Calu3 (cell line): ENCODE results near the gene ORAI3. TPM values are rescaled to one million over a fixed set of nuclear protein-coding genes. Genes with fewer than 3 reads are reported as not detected.

ENCODE experiments used
- BruUV-seq: library from RNA; stranded (reverse); fragments of 400-500 nt; replicated peaks from 2 replicates; lab custom pipeline; 2021; lab: Mats Ljungman, UMichigan
- CTCF ChIA-PET: fragments of 300-600 bp; sonication (Branson Sonifier 250); formaldehyde crosslinking; loops from one replicate; lab custom pipeline; 2022; ENCODE audit warnings: antibody characterized with exemption; lab: Charles Lee
- DNase-seq: peaks from one replicate; pipeline ENCODE4 v3.0.0; 2022
- H3K27ac Mint-ChIP-seq: one replicate; pipeline ENCODE4 v1.8.0; 2022; ENCODE audit warnings: mixed read lengths; ENCODE audit not compliant: unreplicated experiment
- H3K27me3 Mint-ChIP-seq: one replicate; pipeline ENCODE4 v1.8.0; 2022; ENCODE audit warnings: mixed read lengths; ENCODE audit not compliant: unreplicated experiment
- H3K36me3 Mint-ChIP-seq: one replicate; pipeline ENCODE4 v1.8.0; 2022; ENCODE audit warnings: mild to moderate bottlenecking, moderate library complexity, mixed read lengths; ENCODE audit not compliant: insufficient read depth, unreplicated experiment
- H3K4me1 Mint-ChIP-seq: one replicate; pipeline ENCODE4 v1.8.0; 2022; ENCODE audit warnings: mild to moderate bottlenecking, low read depth, mixed read lengths; ENCODE audit not compliant: unreplicated experiment
- H3K4me3 Mint-ChIP-seq: one replicate; pipeline ENCODE4 v1.8.0; 2022; ENCODE audit warnings: mild to moderate bottlenecking, low read depth, moderate library complexity, mixed read lengths; ENCODE audit not compliant: unreplicated experiment
- H3K9me3 Mint-ChIP-seq: one replicate; pipeline ENCODE4 v1.8.0; 2022; ENCODE audit warnings: low read depth, mixed read lengths; ENCODE audit not compliant: unreplicated experiment
- CTCF ChIP-seq: fragments of 200-600 bp; IDR thresholded peaks from one replicate; pipeline ENCODE4 v1.8.0; 2022; ENCODE audit warnings: antibody characterized with exemption; ENCODE audit not compliant: unreplicated experiment
- intact Hi-C: fragments of 100-400 bp; cut with micrococcal nuclease; formaldehyde crosslinking; loops from one replicate; pipeline ENCODE4 v1.10.0; 2022; ENCODE audit not compliant: unreplicated experiment
- total RNA-seq: library from RNA; stranded (reverse); gene quantifications from 2 replicates; pipeline ENCODE4 v1.2.3, GENCODE V29; 2022

ORAI3 gene
- total RNA-seq, 1 experiment from 2014 or later = 14.7 TPM

GRCh38 chr16:30921748-30922419 is 27.0 kb upstream of the ORAI3 start:
- Mint-ChIP-seq H3K27me3 (no peaks in the 10 kb centered on the region), H3K36me3 (peaks cover 47% of the 10 kb centered on the region), H3K4me3 (peak overlapping the region; percentile 94), H3K27ac (peak overlapping the region; percentile 100), H3K4me1 (peaks cover 26% of the 10 kb centered on the region), H3K9me3 (no peaks in the 10 kb centered on the region)
- CTCF ChIA-PET = interaction anchor here (0.9 kb wide), 1 partner anchor 116 kb away, joined by 3 read pairs; no protein-coding TSS in a partner anchor
- peak; percentile 87 for TF ChIP-seq CTCF
- intact Hi-C loops = loop anchor here (1.0 to 5.0 kb wide), 2 partner anchors 78 to 160 kb away; partner anchors contain the start of genes CFAP119 and RNF40
- no TSS peak for BruUV-seq
- peak; percentile 96 for DNase-seq

- intact Hi-C loops = loop anchor here (1.0 to 5.0 kb wide), 2 partner anchors 78 to 160 kb away; partner anchors contain the start of genes CFAP119 and RNF40
- no peaks in the 10 kb centered on the region for H3K9me3 Mint-ChIP-seq
- H3K4me3 Mint-ChIP-seq = peak overlapping the region; percentile 94
- H3K36me3 Mint-ChIP-seq = peaks cover 47% of the 10 kb centered on the region
- DNase-seq = peak; percentile 100
- TF ChIP-seq CTCF = no peak
- no peaks in the 10 kb centered on the region for H3K27me3 Mint-ChIP-seq
- H3K4me1 Mint-ChIP-seq = peaks cover 26% of the 10 kb centered on the region
- TSS peak; percentile 62 for BruUV-seq
- CTCF ChIA-PET = interaction anchor here (0.9 kb wide), 1 partner anchor 117 kb away, joined by 3 read pairs; no protein-coding TSS in a partner anchor
- peak overlapping the region; percentile 100 for H3K27ac Mint-ChIP-seq
Observed at GRCh38 chr16:30922420-30922959, 26.4 kb upstream of the ORAI3 start.

- TF ChIP-seq CTCF = no peak
- Mint-ChIP-seq H3K36me3 (peaks cover 47% of the 10 kb centered on the region), H3K9me3 (no peaks in the 10 kb centered on the region), H3K4me3 (peak overlapping the region; percentile 94), H3K27ac (peak overlapping the region; percentile 100), H3K27me3 (no peaks in the 10 kb centered on the region), H3K4me1 (peaks cover 26% of the 10 kb centered on the region)
- CTCF ChIA-PET = interaction anchor here (0.6 to 1.3 kb wide), 5 partner anchors 17 to 520 kb away, joined by 3 to 12 read pairs (median 4); no protein-coding TSS in a partner anchor
- no TSS peak for BruUV-seq
- intact Hi-C loops = loop anchor here (1.0 to 5.0 kb wide), 2 partner anchors 79 to 161 kb away; partner anchors contain the start of genes CFAP119 and RNF40
- DNase-seq = peak; percentile 99
Observed at GRCh38 chr16:30922960-30923535, 25.8 kb upstream of the ORAI3 start.

GRCh38 chr16:30923554-30924075 is 25.3 kb upstream of the ORAI3 start, which contains the start of gene FBXL19:
TSS of gene FBXL19 (plus strand) at chr16:30923572. CDS start at chr16:30925755, 2,183 bp downstream.
- BruUV-seq = no TSS peak
- no peak for DNase-seq
- TF ChIP-seq CTCF = no peak
- peaks cover 47% of the 10 kb centered on the region for H3K36me3 Mint-ChIP-seq
- peaks cover 26% of the 10 kb centered on the region for H3K4me1 Mint-ChIP-seq
- CTCF ChIA-PET = interaction anchor here (0.6 to 1.3 kb wide), 6 partner anchors 18 to 531 kb away, joined by 3 to 12 read pairs (median 4); no protein-coding TSS in a partner anchor
- H3K27me3 Mint-ChIP-seq = no peaks in the 10 kb centered on the region
- intact Hi-C loops = loop anchor here (5.0 kb wide), 1 partner anchor 161 kb away; the partner anchor contains the start of genes CFAP119 and RNF40
- H3K9me3 Mint-ChIP-seq = no peaks in the 10 kb centered on the region
- H3K4me3 Mint-ChIP-seq = peak within 1 kb of the TSS; percentile 94
- H3K27ac Mint-ChIP-seq = peak within 1 kb of the TSS; percentile 100
